NCI-H2196 treated with DMSO at 0.1 percent for 48 hours (cell line): ENCODE results near the gene ABCD1.
"Not testable (repeated sequence)": the region's sequence is repeated elsewhere in the genome, so short reads cannot be mapped to it uniquely, and the experiment has no call there.

Source experiments
- DNase-seq: peaks from one replicate; lab custom pipeline; 2025; ENCODE audit not compliant: unreplicated experiment; lab: John Stamatoyannopoulos, UW

The ABCD1 gene

DNA sequence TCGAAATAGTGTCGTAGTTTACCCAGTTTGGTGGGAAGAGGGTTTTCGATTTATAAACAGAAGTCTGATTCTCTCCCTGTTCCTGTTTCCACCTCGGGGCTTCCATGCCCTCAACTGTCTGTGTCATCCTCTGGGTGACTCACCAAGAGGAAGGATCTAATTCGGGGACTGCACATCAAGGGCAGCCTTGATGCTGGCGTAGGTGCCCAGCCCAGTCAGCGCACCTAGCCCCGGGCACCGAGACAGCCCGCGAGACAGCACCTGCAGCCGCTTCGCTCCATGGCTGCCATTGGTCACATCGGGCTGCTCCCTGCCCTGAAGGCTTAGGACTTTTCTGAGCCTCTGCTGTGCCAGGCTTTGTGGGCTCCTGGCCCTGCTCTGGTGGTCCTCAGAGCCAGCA is 7.7 kb downstream of the ABCD1 start:
- no peak for DNase-seq

- no peak for DNase-seq
Measured at GRCh38 chrX:153733651-153734240, 9.1 kb downstream of the ABCD1 start.

- no peak for DNase-seq
Measured at GRCh38 chrX:153734871-153735270, 10.2 kb downstream of the ABCD1 start.

DNA sequence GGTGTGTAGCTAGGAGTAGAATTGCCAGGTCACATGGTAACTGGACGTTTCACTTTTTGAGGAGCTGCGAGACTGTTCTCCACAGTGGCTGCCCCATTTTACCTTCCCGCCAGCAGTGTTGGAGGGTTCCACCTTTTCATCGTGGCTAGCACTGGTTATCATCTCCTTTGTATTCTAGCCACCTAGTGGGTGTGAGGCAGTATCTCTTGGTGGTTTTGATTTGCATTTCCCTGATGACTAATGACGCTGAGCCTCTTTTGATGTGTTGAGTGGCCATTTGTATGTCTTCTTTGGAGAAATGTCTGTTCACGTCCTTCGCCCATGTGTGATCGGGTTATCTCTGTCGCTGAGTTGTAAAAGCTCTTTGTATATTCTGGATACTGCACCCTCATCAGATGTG is 10.6 kb downstream of the ABCD1 start:
- no peak for DNase-seq

DNA sequence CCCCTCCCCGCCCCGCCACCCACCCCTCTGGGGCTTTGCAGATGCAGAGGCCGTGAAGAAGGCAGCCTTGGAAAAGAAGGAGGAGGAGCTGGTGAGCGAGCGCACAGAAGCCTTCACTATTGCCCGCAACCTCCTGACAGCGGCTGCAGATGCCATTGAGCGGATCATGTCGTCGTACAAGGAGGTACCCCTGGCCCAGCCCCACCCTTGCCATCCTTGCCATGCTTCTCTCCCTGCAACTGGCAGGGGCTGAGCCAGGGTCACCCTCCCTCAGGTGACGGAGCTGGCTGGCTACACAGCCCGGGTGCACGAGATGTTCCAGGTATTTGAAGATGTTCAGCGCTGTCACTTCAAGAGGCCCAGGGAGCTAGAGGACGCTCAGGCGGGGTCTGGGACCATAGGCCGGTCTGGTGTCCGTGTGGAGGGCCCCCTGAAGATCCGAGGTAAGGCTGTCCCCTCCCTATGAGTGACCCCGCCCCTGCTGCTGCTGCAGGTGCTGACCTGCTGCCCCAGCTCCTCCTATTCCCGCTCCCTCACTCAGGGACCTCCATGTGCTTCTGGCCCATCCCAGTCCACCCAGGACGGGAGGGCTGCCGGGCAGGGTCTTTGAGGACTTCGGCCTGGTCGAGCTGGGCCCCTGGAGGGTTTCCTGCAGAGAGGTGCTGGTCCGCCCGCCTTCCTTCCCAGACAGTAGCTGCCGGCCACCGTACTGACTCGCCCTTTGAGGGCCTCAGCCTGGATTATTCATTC is 11.6 kb downstream of the ABCD1 start:
- no peak for DNase-seq

DNA sequence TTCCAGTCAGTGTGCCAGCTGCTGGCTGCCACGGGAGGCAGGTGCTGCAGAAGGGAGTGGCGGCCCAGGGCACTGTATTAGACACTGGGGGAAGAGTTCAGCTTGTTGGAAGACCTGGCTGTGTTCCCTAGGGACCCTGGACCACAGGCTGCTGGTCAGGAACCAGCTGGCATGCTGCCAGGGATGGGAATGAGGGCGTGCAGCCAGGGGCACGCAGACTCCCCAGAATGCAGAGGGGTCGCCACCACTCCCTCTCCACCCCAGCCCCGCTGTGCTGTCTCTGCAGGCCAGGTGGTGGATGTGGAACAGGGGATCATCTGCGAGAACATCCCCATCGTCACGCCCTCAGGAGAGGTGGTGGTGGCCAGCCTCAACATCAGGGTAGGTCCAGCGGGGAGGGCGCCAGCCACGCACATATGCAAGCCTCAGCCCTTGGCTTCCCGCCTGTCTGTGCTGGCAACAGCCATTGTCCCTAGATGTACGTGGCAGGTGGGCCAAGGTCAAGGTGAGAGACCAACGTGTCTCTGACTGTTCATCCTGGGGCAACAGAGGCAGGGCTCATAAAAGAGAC is 12.3 kb downstream of the ABCD1 start:
- no peak for DNase-seq

DNA sequence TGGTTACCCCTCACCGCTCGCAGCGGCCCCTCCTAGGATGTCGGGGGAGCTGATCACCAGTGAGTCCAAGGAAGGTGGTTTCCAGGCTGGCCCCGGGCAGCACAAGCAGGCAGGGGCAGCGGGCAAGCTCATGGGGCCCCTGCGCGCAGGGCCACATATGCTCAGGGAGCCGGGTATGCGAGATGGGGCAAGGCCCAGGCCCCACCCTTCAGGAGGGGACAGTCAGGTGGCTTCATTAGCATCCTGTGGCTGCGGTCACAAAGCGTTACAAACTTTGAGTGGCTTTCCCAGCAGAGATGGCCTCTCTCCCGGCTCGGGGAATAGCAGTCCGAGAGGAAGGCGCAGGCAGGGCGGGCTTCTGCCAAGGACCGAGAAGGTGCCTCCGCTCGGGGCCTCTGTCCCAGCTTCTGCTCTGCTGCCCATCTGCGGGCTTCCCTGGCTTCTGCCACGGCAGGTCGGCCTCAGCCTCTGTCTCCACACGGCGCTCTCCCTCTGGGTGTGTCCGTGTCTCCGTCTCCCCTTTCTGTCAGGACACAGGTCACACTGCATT is 13.5 kb downstream of the ABCD1 start:
- no peak for DNase-seq

DNA sequence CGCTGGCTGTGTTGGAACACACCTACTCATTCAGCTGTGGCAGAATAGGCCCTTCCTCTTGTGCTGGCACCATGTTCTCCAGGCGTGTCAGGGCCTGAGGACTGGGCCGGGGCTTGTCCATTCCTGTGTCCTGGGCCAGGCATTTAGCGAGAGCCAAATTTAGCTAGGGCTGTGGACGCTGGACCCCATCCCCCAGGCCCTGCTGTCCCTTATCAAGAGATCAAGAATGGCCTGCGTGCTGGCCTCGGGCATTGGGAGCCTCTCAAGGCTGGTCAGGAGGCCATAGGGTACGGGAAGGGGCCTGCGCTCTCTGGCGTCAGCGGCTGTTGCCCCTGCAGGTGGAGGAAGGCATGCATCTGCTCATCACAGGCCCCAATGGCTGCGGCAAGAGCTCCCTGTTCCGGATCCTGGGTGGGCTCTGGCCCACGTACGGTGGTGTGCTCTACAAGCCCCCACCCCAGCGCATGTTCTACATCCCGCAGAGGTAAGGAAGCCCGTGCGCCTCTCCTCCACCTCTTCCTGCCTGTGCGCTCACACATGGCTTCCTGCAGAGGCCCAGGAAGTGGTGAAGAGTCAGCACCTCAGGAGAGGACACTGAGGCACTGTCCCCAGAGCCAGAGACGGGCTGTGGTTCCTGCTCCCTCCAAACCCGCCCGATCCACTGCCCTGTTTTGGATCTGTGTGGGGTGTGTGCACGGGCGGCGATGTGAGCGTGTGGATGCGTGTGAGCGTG is 15.3 kb downstream of the ABCD1 start:
- DNase-seq = no peak

DNA sequence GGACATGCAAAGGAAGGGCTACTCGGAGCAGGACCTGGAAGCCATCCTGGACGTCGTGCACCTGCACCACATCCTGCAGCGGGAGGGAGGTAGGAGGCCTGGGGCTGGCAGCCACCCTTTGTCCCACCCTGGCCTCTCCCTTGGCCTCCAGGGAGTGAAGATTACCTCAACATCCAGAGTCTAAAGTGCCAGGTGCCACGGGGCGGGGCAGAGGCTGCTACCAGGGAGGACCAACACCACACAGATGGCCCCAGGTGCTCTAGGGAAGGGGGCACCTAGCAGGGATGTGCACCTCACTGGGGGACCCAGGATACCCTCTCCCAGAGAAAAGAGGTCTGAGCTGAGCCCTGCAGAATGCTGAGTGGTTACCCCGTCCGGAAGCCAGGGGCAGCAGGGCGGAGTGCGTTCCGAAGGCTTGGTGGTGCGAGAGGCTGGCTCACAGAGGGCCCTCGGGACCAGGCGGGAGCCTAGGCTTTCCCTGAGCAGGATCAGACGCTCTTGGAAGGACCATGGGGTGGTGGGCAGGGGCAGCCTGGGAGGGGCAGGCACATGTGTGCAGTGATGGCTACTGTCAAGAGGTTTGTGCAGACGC is 16.1 kb downstream of the ABCD1 start:
- DNase-seq = no peak

GRCh38 chrX:153741446-153741845 is 16.8 kb downstream of the ABCD1 start:
- no peak for DNase-seq

DNA sequence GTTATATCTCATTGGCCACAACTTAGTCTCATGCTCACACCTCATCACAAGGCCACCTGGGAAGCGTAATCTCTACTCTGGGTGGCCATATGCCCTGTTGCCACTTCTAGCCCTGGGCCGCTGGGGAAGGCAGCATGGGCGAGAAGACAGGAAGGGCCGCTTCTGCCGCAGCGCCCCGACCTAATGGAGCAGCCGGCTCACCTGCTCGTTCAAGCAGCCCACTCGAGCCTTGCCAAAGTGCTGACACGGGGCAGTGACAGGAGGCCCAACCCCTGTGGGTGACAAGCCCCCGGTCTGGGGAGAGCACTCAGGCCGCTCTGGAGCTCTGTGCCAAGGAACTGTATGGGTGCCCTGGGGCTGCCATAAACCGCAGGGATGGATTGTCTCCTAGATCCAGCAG is 17.5 kb downstream of the ABCD1 start:
- DNase-seq = not testable (repeated sequence)

DNA sequence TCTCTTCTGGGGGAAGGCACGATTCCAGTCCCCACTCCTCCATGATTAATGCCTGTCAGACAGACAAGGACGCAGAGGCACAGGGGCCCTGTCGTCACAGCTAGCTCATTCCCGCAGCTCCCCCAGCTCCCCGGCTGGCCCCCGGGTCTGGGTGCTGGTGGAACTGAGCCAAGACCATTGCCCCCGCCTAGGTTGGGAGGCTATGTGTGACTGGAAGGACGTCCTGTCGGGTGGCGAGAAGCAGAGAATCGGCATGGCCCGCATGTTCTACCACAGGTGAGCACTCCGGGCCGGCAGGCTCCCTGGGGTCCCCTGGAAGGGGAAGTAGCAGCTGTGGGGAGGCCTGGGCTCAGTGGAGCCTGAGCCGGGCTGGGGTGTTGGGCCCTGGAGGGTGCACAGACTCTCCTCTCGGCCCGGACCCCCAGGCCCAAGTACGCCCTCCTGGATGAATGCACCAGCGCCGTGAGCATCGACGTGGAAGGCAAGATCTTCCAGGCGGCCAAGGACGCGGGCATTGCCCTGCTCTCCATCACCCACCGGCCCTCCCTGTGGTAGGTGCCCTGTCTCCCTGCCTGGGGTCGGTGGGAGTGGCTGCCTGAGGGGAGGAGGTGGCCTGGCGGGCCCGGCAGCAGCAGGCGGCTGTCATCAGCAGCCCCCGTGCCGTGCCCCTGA is 18.3 kb downstream of the ABCD1 start:
- DNase-seq = not testable (repeated sequence)

DNA sequence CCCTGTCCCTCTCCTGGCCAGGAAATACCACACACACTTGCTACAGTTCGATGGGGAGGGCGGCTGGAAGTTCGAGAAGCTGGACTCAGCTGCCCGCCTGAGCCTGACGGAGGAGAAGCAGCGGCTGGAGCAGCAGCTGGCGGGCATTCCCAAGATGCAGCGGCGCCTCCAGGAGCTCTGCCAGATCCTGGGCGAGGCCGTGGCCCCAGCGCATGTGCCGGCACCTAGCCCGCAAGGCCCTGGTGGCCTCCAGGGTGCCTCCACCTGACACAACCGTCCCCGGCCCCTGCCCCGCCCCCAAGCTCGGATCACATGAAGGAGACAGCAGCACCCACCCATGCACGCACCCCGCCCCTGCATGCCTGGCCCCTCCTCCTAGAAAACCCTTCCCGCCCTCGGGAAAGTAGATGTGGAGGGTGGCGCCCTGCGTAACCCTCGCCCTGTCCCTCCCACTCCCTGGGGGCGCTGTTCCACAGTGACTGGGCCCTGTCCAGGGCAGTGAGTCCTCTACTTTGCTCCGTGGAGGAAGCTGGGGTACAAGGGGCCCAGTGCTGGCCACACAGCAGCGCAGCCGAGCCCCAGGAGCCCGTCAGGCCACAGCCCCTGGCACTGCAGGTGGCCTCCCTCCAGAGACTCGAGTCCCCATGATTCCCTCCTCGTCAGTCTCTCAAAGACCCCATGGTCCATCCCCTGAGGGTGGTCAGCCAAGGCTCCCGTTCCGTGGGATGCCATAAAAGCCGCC is 19.0 kb downstream of the ABCD1 start:
- not testable (repeated sequence) for DNase-seq

DNA sequence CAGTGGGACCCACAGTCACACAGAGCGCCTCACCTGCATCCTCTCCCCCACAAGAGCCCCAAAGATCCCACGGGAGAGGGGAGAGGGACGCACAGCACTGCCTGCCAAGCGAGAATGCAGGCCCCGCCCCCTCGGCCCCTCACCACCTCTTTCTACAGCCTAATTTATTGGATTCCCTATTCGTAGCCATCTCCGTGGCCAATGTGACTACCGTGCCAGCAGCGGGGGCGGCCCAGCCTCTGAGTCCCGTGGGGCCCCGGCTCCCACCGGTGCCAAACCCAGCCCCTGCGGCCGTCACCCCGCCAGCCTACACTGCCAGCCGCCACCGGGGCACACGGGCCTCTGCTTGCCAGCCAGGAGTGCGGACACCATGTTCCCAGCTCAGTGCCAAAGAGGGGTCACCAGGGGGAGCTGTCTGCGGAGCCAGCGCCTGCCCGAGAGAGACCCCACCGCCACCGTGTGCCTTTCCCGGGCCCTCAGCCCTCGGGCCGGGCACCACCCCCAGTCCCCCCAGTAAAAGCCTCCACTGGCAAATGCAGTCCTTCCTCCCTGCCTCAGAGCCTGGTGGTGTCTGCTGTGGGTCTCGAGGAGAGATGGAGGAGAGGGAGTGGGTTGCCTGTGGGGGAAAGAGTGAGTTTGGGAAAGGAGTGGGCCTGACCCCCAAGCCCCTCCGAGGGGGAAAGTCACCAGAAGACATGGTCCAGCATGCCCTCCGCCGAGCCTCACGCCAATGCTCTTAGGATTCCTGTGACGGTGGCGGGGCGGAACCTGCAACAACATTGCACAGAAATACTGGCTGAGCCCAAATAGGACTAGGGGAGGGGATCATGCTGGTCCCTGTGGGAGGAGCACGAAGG is 19.8 kb downstream of the ABCD1 start:
- DNase-seq = no peak

DNA sequence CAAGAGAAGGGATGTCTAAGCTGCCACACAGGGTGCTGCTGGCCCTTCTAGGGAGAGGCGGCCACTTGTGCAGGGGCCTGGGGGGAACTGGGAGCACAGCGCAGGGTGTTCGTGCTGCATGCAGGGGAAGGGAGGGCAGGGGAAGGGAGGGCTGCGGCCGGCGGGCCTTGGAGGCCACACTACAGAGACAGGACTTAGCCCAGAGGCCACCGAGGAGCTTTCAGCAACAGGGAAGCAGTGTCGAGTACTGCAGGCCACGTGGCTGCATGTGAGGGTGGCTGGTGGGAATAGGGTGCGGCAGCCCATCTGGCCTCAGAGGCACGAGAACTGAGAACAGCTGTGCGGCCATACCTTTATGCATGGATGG is 20.4 kb downstream of the ABCD1 start:
- DNase-seq = not testable (repeated sequence)

DNA sequence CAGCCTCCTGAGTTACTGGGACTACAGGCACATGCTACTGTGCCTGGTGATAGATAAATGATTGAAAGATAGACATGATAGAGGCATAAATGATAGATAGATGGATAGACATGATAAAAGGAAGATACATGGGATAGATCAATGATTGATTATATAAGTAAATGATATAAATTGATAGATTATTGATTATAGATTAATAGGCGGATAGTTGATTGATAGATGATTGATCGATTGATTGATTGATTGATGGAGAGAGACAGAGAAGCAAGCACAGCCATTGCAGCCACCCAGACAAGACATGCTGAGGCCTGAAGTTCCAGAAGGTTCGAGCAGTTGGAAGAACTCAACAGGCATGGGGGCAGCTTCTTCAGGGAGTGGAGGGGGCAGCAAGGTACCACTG is 21.7 kb downstream of the ABCD1 start:
- no peak for DNase-seq

- DNase-seq = not testable (repeated sequence)
Measured at GRCh38 chrX:153746991-153747390, 22.3 kb downstream of the ABCD1 start.

DNA sequence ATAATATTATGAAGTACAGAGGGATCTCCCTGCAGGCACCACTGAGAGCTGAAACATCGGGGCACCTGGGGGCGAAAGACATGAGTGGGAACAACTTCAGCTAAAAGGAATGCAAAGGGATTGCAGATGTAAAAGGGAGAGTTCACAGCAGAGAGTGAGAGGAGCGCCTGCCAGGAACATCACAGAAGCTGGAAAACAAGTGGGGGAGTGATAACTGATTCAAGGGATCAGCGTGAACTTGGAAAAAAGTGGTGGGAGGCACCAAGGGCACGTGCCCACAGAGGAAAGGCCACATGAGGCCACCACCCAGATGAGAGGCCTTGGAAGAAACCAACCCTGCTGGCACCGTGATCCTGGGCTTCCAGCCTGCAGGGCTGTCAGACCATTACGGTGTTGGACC is 24.4 kb downstream of the ABCD1 start:
- not testable (repeated sequence) for DNase-seq

- DNase-seq = no peak
Measured at GRCh38 chrX:153750127-153750774, 25.6 kb downstream of the ABCD1 start.
